ENCODE data around the gene PLA2R1. TPM values are rescaled to one million over a fixed set of nuclear protein-coding genes. Genes with fewer than 3 reads are reported as not detected.

PLA2R1 gene
- total RNA-seq, 1 donor from 2014 or later = 9.0 TPM

GRCh38 chr2:160029270-160029628 lies 33.2 kb downstream of the PLA2R1 start:
- intact Hi-C loops (cut with DNase I) = no loop called here
- Histone ChIP-seq H3K27me3 (no peaks in the 10 kb centered on the region), H3K27ac (no peak overlapping the region), H3K9me3 (no peaks in the 10 kb centered on the region), H3K4me1 (peaks cover 15% of the 10 kb centered on the region), H3K4me3 (no peak overlapping the region), H3K36me3 (no peaks in the 10 kb centered on the region)
- ATAC-seq (no peak), DNase-seq (no peak)
- TF ChIP-seq, protein P1, sequence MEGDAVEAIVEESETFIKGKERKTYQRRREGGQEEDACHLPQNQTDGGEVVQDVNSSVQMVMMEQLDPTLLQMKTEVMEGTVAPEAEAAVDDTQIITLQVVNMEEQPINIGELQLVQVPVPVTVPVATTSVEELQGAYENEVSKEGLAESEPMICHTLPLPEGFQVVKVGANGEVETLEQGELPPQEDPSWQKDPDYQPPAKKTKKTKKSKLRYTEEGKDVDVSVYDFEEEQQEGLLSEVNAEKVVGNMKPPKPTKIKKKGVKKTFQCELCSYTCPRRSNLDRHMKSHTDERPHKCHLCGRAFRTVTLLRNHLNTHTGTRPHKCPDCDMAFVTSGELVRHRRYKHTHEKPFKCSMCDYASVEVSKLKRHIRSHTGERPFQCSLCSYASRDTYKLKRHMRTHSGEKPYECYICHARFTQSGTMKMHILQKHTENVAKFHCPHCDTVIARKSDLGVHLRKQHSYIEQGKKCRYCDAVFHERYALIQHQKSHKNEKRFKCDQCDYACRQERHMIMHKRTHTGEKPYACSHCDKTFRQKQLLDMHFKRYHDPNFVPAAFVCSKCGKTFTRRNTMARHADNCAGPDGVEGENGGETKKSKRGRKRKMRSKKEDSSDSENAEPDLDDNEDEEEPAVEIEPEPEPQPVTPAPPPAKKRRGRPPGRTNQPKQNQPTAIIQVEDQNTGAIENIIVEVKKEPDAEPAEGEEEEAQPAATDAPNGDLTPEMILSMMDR (IDR thresholded peaks at IDR 0.05) = no peak

DNA sequence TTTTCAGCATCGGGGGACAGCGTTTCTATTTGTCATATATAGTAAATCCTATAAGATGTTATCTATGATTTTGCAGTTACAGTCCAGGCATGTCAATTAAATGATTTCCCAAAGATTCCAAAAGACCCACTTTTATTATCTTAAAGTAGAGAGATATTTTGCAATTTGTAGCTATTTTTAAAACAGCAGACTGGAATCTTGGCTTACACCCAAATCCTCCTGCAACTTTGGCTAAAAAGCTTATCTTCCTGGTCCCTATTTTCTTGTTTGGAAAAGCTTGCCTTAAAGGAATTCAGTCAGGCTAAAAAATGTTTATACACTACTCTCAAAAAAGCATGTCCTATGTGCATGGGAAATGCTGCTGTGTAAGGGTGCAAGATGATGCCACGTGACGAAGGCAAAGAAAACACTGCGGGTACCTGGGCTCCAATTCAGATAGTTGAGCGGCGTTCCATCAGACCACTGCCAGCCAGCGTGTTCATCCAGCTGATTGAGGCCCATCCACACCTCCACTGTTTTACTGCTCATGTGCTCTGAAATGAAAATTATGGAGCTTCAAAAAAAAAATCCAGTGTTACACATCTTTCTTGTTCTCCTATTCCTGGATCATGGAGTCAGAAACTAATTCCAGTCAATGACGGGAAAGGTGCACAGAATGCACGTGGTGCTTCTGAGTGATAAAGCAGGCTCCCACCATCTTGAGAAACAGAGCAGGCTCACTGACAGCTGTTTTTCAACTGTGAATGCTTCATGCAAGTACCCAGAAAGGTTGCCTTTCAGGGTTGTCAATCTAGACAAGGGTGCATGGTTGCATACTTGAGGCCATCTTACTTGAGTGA lies 33.8 kb downstream of the PLA2R1 start:
- H3K36me3 ChIP-seq = no peaks in the 10 kb centered on the region
- no peak overlapping the region for H3K27ac ChIP-seq
- no peaks in the 10 kb centered on the region for H3K9me3 ChIP-seq
- no peaks in the 10 kb centered on the region for H3K27me3 ChIP-seq
- no peak for ATAC-seq
- H3K4me1 ChIP-seq = peaks cover 15% of the 10 kb centered on the region
- H3K4me3 ChIP-seq = no peak overlapping the region
- no peak for DNase-seq
- TF ChIP-seq, protein P1 (IDR thresholded peaks at IDR 0.05) = no peak
- intact Hi-C loops (cut with DNase I) = no loop called here

DNA sequence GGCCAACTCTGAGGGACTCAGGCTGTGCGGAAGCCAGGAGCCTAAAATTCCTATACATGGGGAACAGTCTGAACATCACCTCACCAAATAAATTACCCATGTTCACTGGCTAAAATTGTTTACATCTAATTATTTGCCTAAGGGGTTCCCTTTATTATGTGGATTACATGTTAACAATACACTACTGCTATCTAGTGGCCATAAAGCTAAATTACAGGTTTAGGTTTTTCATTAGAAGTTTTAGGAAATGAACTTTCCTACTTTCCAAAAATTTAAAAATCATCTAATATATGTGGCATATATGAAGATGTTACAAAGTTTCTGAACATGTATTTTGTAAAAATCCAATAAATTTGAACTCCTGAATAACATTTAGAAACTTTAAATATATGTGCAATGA lies 40.3 kb downstream of the PLA2R1 start:
- ATAC-seq (no peak), DNase-seq (no peak)
- no peaks in the 10 kb centered on the region for H3K36me3 ChIP-seq
- no peaks in the 10 kb centered on the region for H3K4me1 ChIP-seq
- intact Hi-C loops (cut with DNase I) = no loop called here
- no peak overlapping the region for H3K4me3 ChIP-seq
- TF ChIP-seq, protein P1 (IDR thresholded peaks at IDR 0.05) = no peak
- H3K9me3 ChIP-seq = no peaks in the 10 kb centered on the region
- H3K27me3 ChIP-seq = no peaks in the 10 kb centered on the region
- H3K27ac ChIP-seq = no peak overlapping the region

- DNase-seq = no peak
- no peak for ATAC-seq
- Histone ChIP-seq H3K9me3 (no peaks in the 10 kb centered on the region), H3K27ac (no peak overlapping the region), H3K36me3 (no peaks in the 10 kb centered on the region), H3K4me1 (no peaks in the 10 kb centered on the region), H3K4me3 (no peak overlapping the region), H3K27me3 (no peaks in the 10 kb centered on the region)
- TF ChIP-seq, protein P1 (IDR thresholded peaks at IDR 0.05) = no peak
- intact Hi-C loops (cut with DNase I) = no loop called here
Observed at GRCh38 chr2:160019374-160020090, 42.9 kb downstream of the PLA2R1 start.

DNA sequence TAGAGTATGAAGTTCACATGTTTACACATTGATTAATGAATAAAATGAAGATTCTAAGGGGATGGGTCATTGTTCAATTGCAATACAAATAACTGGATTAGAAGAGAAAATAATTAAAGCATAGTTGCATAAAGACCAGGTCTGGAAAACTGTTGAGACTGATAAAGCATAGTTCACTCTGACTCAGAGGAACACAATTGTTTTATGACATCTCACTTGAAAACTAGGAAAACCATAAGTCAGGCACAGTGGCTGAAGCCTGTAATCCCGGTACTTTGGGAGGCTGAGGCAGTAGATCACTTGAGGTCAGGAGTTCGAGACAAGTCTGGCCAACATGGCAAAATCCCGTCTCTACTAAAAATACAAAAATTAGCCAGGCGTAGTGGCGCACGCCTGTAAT lies 46.7 kb downstream of the PLA2R1 start:
- no peak for ATAC-seq
- intact Hi-C loops (cut with DNase I) = no loop called here
- no peaks in the 10 kb centered on the region for H3K27me3 ChIP-seq

More for the DNA sequence above, 46.7 kb downstream of the PLA2R1 start:
- H3K27ac ChIP-seq = no peak overlapping the region
- DNase-seq = no peak
- TF ChIP-seq, protein P1 (IDR thresholded peaks at IDR 0.05) = no peak
- no peaks in the 10 kb centered on the region for H3K36me3 ChIP-seq
- H3K4me1 ChIP-seq = no peaks in the 10 kb centered on the region
- no peak overlapping the region for H3K4me3 ChIP-seq
- H3K9me3 ChIP-seq = no peaks in the 10 kb centered on the region

All from upper lobe of right lung (tissue), 1 donor.